ENCODE data around the gene COA1.

COA1 gene

DNA sequence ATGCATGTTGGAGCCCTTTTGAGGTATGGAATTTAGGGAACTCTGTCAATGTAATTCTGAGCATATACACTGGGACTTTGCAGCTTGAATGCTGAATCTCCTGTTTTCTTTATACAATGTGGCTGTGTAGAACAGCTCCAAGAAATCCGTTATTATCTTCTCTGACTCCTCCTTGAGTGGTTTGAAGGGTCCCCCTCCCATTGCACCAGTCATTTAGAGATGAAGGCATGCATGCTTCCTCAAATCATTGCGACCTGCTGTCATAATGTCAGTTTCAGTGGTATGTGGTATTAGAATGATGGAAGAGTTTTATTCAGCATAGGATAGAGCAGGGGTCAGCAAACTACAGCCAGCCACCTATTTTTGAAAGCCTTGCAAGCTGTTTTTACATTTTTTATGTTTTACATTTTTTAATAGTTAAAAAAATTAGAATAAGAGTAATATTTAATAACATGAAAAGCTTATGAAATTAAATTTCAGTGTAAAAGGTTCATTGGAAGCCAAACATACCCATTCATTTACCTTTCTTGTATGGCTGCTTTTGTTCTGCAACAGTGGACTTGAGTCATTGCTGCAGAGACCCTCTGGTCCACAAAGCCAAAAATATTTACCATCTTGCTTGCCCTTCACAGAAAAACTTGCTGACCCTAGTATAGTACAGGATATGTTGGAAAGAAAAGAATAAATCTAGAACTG is 138.3 kb downstream of the COA1 start:
- no peak for DNase-seq (ENCODE audit: low read depth)

DNA sequence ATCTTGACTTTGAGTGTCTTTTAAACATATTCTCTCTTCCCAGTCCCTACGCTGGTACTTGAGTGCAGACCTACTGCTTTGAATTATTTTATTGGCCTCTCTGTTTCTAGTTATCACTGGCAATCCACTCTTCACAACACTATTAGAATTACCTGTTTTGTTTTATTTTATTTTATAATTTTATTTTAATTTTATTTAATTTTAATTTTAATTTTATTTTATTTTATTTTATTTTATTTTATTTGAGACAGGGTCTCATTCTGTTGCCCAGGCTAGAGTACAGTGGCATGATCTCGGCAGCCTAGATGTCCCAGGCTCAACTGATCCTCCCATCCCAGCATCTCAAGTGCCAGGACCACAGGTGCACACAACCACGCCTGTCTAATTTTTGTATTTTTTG is 139.6 kb downstream of the COA1 start:
- DNase-seq (ENCODE audit: low read depth), result no peak

All from activated T-helper 1 cell treated with Interleukin-2 at 50 U/mL for 16 hours (primary cell).